Activated CD4-positive, alpha-beta T cell treated with anti-CD3 and anti-CD28 coated beads for 36 hours (primary cell): ENCODE results near the gene CDK5RAP3. TPM values are rescaled to one million over a fixed set of nuclear protein-coding genes. Genes with fewer than 3 reads are reported as not detected.

Experiments
- ATAC-seq: fragments of 200-7000 bp; cut with Tn5 transposase; one replicate; pipeline ENCODE4 v1.10.0; 2021; ENCODE audit warnings: mild to moderate bottlenecking, moderate library complexity
- CTCF ChIA-PET: fragments of 350-600 bp; sonication (Branson Sonifier 250); formaldehyde crosslinking; loops from one replicate; lab custom pipeline; 2021; ENCODE audit warnings: antibody characterized with exemption; lab: Charles Lee
- POLR2A ChIA-PET: fragments of 350-600 bp; sonication (Branson Sonifier 250); formaldehyde crosslinking; loops from one replicate; lab custom pipeline; 2021; ENCODE audit warnings: antibody characterized with exemption, inconsistent platforms; lab: Charles Lee
- DNase-seq: peaks from one replicate; pipeline ENCODE4 v3.0.0-alpha.2; 2020
- H3K27ac Mint-ChIP-seq: one replicate; pipeline ENCODE4 v1.8.0; 2021; ENCODE audit warnings: mixed read lengths
- H3K27me3 Mint-ChIP-seq: one replicate; pipeline ENCODE4 v1.8.0; 2021; ENCODE audit warnings: mixed read lengths
- H3K36me3 Mint-ChIP-seq: one replicate; pipeline ENCODE4 v1.8.0; 2021; ENCODE audit warnings: low read depth, mixed read lengths
- H3K4me1 Mint-ChIP-seq: one replicate; pipeline ENCODE4 v1.8.0; 2021; ENCODE audit warnings: mixed read lengths
- H3K4me3 Mint-ChIP-seq: one replicate; pipeline ENCODE4 v1.8.0; 2021; ENCODE audit warnings: mild to moderate bottlenecking, moderate library complexity, mixed read lengths
- H3K9me3 Mint-ChIP-seq: one replicate; pipeline ENCODE4 v1.8.0; 2021; ENCODE audit warnings: low read depth, mixed read lengths
- intact Hi-C, 2 experiments: fragments of 100-400 bp; cut with DNase I in 1 of 2; cut with micrococcal nuclease in 1 of 2; formaldehyde crosslinking; loops; one replicate each; pipeline versions ENCODE4 v1.14.2 to v1.15.1; 2022 to 2024; cut with DNase I, micrococcal nuclease
- total RNA-seq, 2 experiments: library from RNA; stranded (reverse); gene quantifications; one replicate each; pipeline ENCODE4 v1.2.3, GENCODE V29; 2021

CDK5RAP3 gene
- total RNA-seq, 2 experiments from 2014 or later: 147 to 156 TPM

DNA sequence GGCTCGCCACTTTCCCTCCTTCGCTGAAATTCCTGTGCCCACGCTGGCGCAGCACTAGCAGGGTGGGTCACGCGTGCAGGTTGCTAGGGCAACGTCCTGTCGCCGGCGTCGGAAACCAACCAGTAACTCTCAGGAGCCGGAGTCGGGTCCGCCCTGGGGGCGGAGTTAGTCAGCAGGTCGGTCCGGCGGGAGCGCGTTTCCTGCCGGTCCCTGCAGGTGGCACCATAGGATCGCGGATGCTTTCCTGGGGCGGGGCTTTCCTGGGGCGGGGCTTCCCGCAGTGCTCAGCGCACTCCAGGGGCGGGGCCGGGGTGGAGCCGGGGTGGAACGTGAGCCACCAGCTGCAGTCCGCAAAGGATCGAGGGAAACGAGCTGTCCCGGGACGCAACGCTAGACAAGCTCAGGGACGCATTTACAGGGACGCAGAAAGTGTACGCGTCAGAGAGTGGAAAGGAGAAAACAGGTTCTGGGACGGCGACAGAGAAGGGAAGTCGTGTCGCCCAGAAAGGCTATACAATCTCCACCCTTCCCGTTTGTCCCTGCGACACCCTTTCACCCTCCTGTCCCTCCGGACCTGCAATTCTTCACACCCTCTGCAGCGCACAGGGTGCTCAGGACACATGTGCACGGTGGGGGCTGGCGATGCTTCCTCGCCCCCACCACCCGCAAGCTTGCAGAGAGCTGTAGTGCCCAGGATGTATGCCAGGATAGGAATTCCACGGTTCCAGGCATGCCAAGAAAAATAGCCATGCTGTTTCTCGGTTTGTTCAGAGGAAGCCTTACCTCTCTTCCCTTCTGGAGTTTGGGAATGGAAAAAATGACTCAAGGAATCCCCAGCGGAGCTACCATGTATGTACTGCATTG is 54.4 kb downstream of the CDK5RAP3 start:
- Mint-ChIP-seq H3K9me3 (no peaks in the 10 kb centered on the region), H3K4me1 (peaks cover 26% of the 10 kb centered on the region), H3K27ac (no peak overlapping the region), H3K27me3 (peaks cover 24% of the 10 kb centered on the region), H3K4me3 (peak overlapping the region; percentile 77), H3K36me3 (no peaks in the 10 kb centered on the region)
- CTCF ChIA-PET: interaction anchor here (0.5 to 5.2 kb wide), 26 partner anchors 8 to 791 kb away, joined by 3 to 123 read pairs (median 4); partner anchors contain the start of genes CBX1, CDK5RAP3, COPZ2 and HOXB5
- ATAC-seq (peak; percentile 89), DNase-seq (peak; percentile 99)
- POLR2A ChIA-PET: interaction anchor here (0.7 to 1.3 kb wide), 3 partner anchors 22 to 83 kb away, joined by 3 to 6 read pairs (median 3); partner anchors contain the start of gene NFE2L1
- intact Hi-C loops: loop anchor here (1.0 to 10.0 kb wide), 16 partner anchors 23 to 883 kb away; partner anchors contain the start of genes NFE2L1 (in 2 of the 2), ATP5MC1 (in 1 of the 2), CBX1 (in 1 of the 2) and CDK5RAP3 (in 1 of the 2)

DNA sequence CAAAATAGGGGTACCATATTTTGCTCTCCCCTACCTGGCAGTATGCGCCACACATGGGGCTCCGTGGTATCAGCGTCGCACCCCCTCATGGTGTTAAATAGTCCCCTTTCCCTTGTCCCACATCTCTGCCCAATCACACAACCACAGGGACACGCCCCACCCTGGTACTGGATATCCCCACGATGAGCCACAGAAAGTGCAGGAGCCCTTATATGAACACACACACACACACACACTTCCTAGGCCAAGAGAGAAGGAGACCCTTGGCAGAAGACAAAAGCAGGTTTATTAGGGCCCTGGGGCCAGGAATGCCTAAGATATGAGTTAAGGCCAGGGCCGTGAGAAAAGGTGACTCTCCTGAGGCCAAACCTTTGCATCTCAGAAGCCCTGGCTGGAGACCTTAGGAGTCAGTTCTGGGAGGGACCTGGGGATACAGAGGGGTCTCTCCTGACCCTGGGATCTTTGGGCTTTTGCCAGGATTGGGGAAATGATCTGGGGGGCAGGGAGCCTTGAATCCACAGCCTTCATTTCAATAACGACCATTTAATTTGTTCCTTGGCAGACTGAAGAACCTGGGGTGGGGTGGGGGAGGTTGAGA is 55.1 kb downstream of the CDK5RAP3 start:
- H3K27me3 Mint-ChIP-seq: peaks cover 23% of the 10 kb centered on the region
- no peak overlapping the region for H3K27ac Mint-ChIP-seq
- no peak for ATAC-seq
- ChIA-PET CTCF (interaction anchor here (0.5 to 5.2 kb wide), 28 partner anchors 9 to 1239 kb away, joined by 3 to 123 read pairs (median 4); partner anchors contain the start of genes CBX1, CDK5RAP3, COPZ2 and HOXB5), POLR2A (interaction anchor here (0.7 to 1.3 kb wide), 4 partner anchors 10 to 592 kb away, joined by 3 to 6 read pairs (median 4); partner anchors contain the start of gene NFE2L1)
- peak overlapping the region; percentile 77 for H3K4me3 Mint-ChIP-seq
- DNase-seq: peak; percentile 19
- no peaks in the 10 kb centered on the region for H3K36me3 Mint-ChIP-seq
- H3K4me1 Mint-ChIP-seq: peaks cover 26% of the 10 kb centered on the region
- intact Hi-C loops: loop anchor here (1.0 to 10.0 kb wide), 17 partner anchors 22 to 882 kb away; partner anchors contain the start of genes NFE2L1 (in 2 of the 2), ATP5MC1 (in 1 of the 2), CBX1 (in 1 of the 2) and CDK5RAP3 (in 1 of the 2)
- no peaks in the 10 kb centered on the region for H3K9me3 Mint-ChIP-seq

DNA sequence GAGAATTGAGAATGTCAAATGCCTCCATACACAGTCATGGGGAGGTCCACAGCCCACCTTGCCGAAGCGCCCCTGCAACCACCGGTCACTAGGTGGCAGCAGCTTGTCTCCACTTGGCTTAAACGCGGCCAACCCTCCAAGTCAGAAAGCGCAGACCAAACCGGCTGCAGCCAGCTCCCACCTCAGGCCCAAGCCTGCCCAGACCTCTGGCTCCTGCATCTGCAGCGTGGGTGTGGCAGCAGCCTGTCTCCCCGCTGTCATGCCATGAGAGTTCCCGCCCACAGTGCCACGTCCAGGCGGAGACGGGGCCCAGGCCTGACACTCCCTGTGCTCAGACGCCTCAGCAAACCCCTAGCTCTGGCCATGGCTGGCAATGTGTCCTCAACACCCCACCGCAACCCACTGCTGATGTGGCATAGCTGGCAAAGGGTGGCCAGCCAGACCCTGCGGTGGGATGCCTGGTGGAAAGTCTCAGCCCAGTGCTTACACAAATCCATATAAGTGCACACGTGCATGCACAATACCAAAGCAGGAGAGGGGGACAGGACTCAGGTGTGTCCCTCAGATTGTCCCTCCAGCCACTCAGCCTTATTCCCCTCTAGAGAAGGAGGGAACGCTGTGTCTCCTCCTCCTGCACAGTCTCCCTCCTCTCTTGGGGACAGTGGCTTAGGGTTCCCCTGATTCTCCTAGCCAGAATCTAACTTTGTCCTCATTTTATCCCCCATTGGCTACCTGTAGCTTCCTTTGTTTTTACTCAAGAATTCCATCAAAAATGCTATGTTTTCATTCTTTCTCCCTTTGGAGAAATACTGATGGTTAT is 55.8 kb downstream of the CDK5RAP3 start:
- DNase-seq: peak; percentile 87
- Mint-ChIP-seq H3K27me3 (peaks cover 22% of the 10 kb centered on the region), H3K4me3 (no peak overlapping the region), H3K9me3 (no peaks in the 10 kb centered on the region), H3K4me1 (peaks cover 26% of the 10 kb centered on the region), H3K36me3 (no peaks in the 10 kb centered on the region), H3K27ac (no peak overlapping the region)
- intact Hi-C loops: loop anchor here in 1 of 2 experiments (2.0 to 10.0 kb wide), 2 partner anchors 308 to 592 kb away; no protein-coding TSS in a partner anchor
- ChIA-PET POLR2A (interaction anchor here (0.5 to 1.0 kb wide), 3 partner anchors 9 to 592 kb away, joined by 3 to 8 read pairs (median 4); no protein-coding TSS in a partner anchor), CTCF (interaction anchor here (0.6 to 5.2 kb wide), 28 partner anchors 9 to 1240 kb away, joined by 3 to 123 read pairs (median 4); partner anchors contain the start of genes CDK5RAP3, COPZ2, HOXB5 and NFE2L1)
- ATAC-seq: peak; percentile 31

DNA sequence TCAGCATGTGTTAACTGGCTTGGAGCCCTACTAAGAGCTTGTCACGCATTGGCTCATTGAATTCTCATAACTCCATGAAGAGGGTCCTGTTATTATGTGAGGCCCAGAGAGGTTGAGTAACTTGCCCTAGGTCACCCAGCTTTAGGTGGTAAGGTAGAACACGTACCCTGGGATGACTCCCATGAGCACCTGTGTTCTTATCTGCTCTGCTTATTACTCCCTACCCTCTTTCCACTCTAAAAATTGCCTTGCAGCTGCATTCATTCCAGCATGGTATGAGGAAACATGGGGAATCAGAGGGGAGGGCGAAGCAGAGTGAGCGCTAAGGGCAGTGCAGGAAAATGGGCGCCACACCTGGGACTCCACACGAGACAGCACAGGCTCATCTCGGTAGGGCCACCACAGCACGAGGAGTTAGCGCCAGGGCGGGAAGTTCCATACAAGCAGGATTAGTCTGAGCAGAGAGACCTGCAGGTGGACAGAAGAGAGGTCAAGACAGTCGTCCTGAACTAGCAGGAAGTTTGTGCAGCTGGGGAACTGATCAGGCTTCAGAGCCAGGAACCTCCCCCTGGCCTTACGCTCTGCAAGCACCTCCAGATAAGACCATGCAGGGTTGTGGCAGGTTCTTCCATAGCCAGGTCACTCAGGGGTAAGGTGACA is 56.5 kb downstream of the CDK5RAP3 start:
- POLR2A ChIA-PET: interaction anchor here (1.0 kb wide), 1 partner anchor 591 kb away, joined by 3 read pairs; no protein-coding TSS in a partner anchor
- CTCF ChIA-PET: interaction anchor here (0.7 to 5.2 kb wide), 21 partner anchors 9 to 711 kb away, joined by 3 to 123 read pairs (median 4); partner anchors contain the start of genes COPZ2 and NFE2L1
- Mint-ChIP-seq H3K27me3 (peaks cover 20% of the 10 kb centered on the region), H3K9me3 (no peaks in the 10 kb centered on the region), H3K4me3 (no peak overlapping the region), H3K27ac (no peak overlapping the region), H3K36me3 (no peaks in the 10 kb centered on the region), H3K4me1 (peaks cover 26% of the 10 kb centered on the region)
- DNase-seq (no peak), ATAC-seq (no peak)
- intact Hi-C loops: loop anchor here in 1 of 2 experiments (2.0 to 10.0 kb wide), 2 partner anchors 307 to 591 kb away; no protein-coding TSS in a partner anchor

DNA sequence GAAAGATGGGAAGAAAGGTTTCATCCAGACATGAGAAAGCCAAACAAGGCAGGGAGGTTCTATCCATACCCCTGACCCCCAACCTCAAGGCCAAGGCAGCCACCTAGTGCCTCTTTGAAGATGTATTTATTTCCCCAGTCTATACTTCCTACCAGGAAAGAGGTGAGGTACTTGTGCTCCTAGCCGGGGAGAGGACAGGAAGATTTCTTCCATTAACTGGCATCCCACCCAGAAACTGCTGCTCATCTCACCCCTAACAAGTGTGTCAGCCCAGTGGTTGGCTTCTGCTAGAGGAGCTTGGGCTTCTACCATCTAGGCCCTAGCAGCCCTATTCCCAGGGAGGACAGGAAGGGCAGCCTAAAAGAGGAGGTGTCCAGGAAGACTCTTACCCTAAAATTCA is 57.8 kb downstream of the CDK5RAP3 start:
- Mint-ChIP-seq H3K4me3 (no peak overlapping the region), H3K36me3 (no peaks in the 10 kb centered on the region), H3K4me1 (peaks cover 22% of the 10 kb centered on the region), H3K27me3 (peaks cover 27% of the 10 kb centered on the region), H3K27ac (no peak overlapping the region), H3K9me3 (no peaks in the 10 kb centered on the region)
- ChIA-PET POLR2A (no interaction called here), CTCF (interaction anchor here (0.7 to 5.2 kb wide), 6 partner anchors 7 to 136 kb away, joined by 3 to 123 read pairs (median 4); partner anchors contain the start of gene COPZ2)
- ATAC-seq (no peak), DNase-seq (no peak)
- intact Hi-C loops: loop anchor here in 1 of 2 experiments (10.0 kb wide), 1 partner anchor 306 kb away; no protein-coding TSS in a partner anchor

DNA sequence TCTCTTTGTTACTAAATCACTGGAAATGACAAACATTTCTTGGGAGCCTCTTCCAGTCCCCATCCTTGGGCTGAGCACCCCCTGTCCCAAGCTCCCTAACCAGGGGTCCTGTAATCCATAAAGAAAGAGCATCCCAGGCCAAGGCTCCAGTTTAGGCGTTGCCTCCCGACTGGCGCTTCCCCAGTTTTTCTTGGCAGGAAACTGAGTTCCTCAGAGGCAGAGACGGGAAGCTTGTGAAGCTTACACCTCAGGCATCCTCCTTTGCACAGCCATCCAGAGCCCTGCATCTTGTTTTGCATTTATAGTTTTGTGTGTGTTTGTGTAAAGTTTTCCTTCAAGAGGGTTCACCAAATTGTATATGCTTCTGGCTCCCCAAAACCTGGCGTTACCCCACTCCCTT is 59.6 kb downstream of the CDK5RAP3 start:
- H3K27me3 Mint-ChIP-seq: peaks cover 22% of the 10 kb centered on the region
- intact Hi-C loops: no loop called here

More for the DNA sequence above, 59.6 kb downstream of the CDK5RAP3 start:
- CTCF ChIA-PET: interaction anchor here (1.6 to 2.1 kb wide), 3 partner anchors 38 to 49 kb away, joined by 4 to 8 read pairs (median 8); no protein-coding TSS in a partner anchor
- no peak for ATAC-seq
- Mint-ChIP-seq H3K4me1 (peaks cover 8% of the 10 kb centered on the region), H3K4me3 (no peak overlapping the region), H3K27ac (no peak overlapping the region), H3K9me3 (no peaks in the 10 kb centered on the region), H3K36me3 (no peaks in the 10 kb centered on the region)
- POLR2A ChIA-PET: interaction anchor here (0.6 kb wide), 1 partner anchor 75 kb away, joined by 3 read pairs; no protein-coding TSS in a partner anchor
- no peak for DNase-seq

Other genes with a start within 250 kb of the CDK5RAP3 start
- gene TBX21, start 237.9 kb upstream of the CDK5RAP3 start, total RNA-seq: 10 to 100 TPM; 73.4 to 76.8 TPM
- 10 to 100 TPM; 12.8 to 12.9 TPM for gene OSBPL7, start 149.3 kb upstream of the CDK5RAP3 start, total RNA-seq
- 10 to 100 TPM; 66.9 to 70.9 TPM for gene MRPL10, start 139.6 kb upstream of the CDK5RAP3 start, total RNA-seq
- gene LRRC46, start 139.4 kb upstream of the CDK5RAP3 start, total RNA-seq: under 1 TPM; 0.46 to 0.82 TPM
- gene SCRN2, start 129.8 kb upstream of the CDK5RAP3 start, total RNA-seq: 10 to 100 TPM; 21.5 to 25.2 TPM
- under 1 TPM; 0.07 to 0.14 TPM for gene SP6, start 120.0 kb upstream of the CDK5RAP3 start, total RNA-seq
- 10 to 100 TPM; 15.7 to 19.8 TPM for gene SP2, start 74.9 kb upstream of the CDK5RAP3 start, total RNA-seq
- gene PNPO, start 29.5 kb upstream of the CDK5RAP3 start, total RNA-seq: 10 to 100 TPM; 29.7 to 41.0 TPM
- not detected for gene PRR15L, start 13.2 kb upstream of the CDK5RAP3 start, total RNA-seq
- gene COPZ2, start 66.7 kb downstream of the CDK5RAP3 start, total RNA-seq: 1 to 10 TPM; 3.6 to 4.1 TPM
- 100 to 1,000 TPM; 100 to 127 TPM for gene NFE2L1, start 77.2 kb downstream of the CDK5RAP3 start, total RNA-seq
- 10 to 100 TPM; 58.6 to 66.0 TPM for gene CBX1, start 130.4 kb downstream of the CDK5RAP3 start, total RNA-seq
- gene SNX11, start 136.7 kb downstream of the CDK5RAP3 start, total RNA-seq: 10 to 100 TPM; 18.0 to 21.4 TPM